ENCODE measurements around the gene RING1. TPM values are rescaled to one million over a fixed set of nuclear protein-coding genes. Genes with fewer than 3 reads are reported as not detected.

RING1 gene
- total RNA-seq, 6 experiments from 2014 or later: 43.4 to 55.1 (median 52.1) TPM

DNA sequence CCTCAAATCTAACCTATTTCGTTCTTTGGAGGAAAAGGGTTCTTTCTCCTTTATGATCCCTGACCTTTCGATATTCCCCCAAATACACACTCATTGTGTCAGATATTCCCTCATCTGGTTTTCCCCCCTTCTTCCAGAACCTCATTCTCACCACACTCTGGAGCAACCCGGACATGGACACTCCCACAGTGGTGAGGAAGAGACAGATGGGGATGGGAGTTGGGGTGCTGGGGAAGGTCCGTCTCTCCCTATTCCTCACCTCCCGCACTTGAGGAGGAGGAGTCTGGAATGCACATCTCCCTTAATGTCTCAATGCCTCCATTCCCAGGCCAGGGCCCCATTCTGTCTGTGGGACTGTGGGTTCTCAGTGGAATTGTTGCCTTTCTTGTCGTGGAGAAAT is 6.4 kb upstream of the RING1 start:
- Mint-ChIP-seq H3K4me3 (peak overlapping the region; percentile 100), H3K9me3 (no peaks in the 10 kb centered on the region), H3K36me3 (ENCODE audit: low read depth) (peaks cover 54% of the 10 kb centered on the region), H3K27me3 (ENCODE audit: insufficient read depth) (no peaks in the 10 kb centered on the region; the same call in 1 of the 2 replicates), H3K4me1 (ENCODE audit: low read depth) (peaks cover 76% of the 10 kb centered on the region), H3K27ac (peak overlapping the region; percentile 100)
- no peak for DNase-seq
- TF ChIP-seq, protein P1, sequence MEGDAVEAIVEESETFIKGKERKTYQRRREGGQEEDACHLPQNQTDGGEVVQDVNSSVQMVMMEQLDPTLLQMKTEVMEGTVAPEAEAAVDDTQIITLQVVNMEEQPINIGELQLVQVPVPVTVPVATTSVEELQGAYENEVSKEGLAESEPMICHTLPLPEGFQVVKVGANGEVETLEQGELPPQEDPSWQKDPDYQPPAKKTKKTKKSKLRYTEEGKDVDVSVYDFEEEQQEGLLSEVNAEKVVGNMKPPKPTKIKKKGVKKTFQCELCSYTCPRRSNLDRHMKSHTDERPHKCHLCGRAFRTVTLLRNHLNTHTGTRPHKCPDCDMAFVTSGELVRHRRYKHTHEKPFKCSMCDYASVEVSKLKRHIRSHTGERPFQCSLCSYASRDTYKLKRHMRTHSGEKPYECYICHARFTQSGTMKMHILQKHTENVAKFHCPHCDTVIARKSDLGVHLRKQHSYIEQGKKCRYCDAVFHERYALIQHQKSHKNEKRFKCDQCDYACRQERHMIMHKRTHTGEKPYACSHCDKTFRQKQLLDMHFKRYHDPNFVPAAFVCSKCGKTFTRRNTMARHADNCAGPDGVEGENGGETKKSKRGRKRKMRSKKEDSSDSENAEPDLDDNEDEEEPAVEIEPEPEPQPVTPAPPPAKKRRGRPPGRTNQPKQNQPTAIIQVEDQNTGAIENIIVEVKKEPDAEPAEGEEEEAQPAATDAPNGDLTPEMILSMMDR (IDR thresholded peaks at IDR 0.05): no peak

DNA sequence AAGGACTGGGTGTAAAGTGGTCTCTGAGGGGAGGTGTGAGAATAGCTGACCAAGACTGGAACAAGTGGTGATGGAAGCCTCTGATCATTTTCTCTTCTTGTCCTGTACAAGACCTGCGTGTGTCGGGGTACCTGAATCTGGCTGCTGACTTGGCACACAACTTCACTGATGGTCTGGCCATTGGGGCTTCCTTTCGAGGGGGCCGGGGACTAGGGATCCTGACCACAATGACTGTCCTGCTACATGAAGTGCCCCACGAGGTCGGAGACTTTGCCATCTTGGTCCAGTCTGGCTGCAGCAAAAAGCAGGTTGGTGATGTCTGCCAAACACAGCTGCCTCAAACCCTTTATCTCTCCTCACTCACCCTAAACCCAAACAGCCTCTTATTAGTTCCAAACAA is 5.5 kb upstream of the RING1 start:
- Mint-ChIP-seq H3K27ac (peak overlapping the region; percentile 100), H3K36me3 (ENCODE audit: low read depth) (peaks cover 48% of the 10 kb centered on the region), H3K9me3 (no peaks in the 10 kb centered on the region), H3K4me1 (ENCODE audit: low read depth) (peaks cover 69% of the 10 kb centered on the region), H3K4me3 (peak overlapping the region; percentile 100), H3K27me3 (ENCODE audit: insufficient read depth) (peaks cover 3% of the 10 kb centered on the region)
- TF ChIP-seq, protein P1 (IDR thresholded peaks at IDR 0.05): no peak
- DNase-seq: no peak

DNA sequence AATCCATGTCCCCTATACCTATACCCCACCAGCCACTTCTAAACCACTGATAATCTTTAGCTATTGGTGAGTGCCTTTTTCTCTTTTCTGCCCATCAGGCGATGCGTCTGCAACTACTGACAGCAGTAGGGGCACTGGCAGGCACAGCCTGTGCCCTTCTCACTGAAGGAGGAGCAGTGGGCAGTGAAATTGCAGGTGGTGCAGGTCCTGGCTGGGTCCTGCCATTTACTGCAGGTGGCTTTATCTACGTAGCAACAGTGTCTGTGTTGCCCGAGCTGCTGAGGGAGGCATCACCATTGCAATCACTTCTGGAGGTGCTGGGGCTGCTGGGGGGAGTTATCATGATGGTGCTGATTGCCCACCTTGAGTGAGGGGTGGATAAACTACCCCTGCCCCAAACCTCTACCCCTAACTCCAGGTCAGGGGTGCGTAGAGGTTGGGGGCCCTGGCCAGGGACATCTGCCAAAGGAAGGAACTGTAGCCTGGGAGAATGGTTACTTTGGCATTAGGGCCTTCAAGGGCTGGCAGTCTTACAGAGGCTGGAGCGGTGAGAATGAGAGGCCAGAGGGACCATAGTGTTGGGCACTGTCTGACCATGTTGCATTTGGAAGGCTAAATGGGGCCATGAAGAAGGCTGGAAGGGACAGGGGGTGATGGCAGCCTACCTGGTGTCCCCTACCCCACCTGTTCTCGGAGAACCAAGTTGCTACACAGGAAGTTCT is 4.7 kb upstream of the RING1 start:
- Mint-ChIP-seq H3K27ac (peak overlapping the region; percentile 100), H3K9me3 (no peaks in the 10 kb centered on the region), H3K27me3 (ENCODE audit: insufficient read depth) (peaks cover 5% of the 10 kb centered on the region), H3K4me3 (peak overlapping the region; percentile 100), H3K4me1 (ENCODE audit: low read depth) (peaks cover 62% of the 10 kb centered on the region), H3K36me3 (ENCODE audit: low read depth) (peaks cover 48% of the 10 kb centered on the region)
- DNase-seq: no peak
- TF ChIP-seq, protein P1 (IDR thresholded peaks at IDR 0.05): no peak

DNA sequence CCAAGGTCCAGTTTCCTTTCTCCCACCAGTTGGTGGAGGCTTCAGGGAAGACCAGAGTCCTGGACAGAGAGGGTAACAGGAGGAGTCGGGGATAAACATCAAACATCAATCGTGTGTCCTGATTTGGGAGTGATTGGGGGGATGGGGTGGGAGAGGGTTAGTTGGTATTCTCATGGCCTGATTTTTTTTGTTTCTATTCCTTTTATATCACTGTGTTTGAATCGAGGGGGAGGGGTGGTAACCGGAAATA is 4.2 kb upstream of the RING1 start:
- TF ChIP-seq, protein P1 (IDR thresholded peaks at IDR 0.05): no peak
- DNase-seq: no peak
- H3K4me3 Mint-ChIP-seq: peak overlapping the region; percentile 100
- H3K27ac Mint-ChIP-seq: peak overlapping the region; percentile 66
- H3K36me3 Mint-ChIP-seq (ENCODE audit: low read depth): peaks cover 47% of the 10 kb centered on the region
- H3K4me1 Mint-ChIP-seq (ENCODE audit: low read depth): peaks cover 62% of the 10 kb centered on the region
- H3K27me3 Mint-ChIP-seq (ENCODE audit: insufficient read depth): peaks cover 8% of the 10 kb centered on the region
- no peaks in the 10 kb centered on the region for H3K9me3 Mint-ChIP-seq

DNA sequence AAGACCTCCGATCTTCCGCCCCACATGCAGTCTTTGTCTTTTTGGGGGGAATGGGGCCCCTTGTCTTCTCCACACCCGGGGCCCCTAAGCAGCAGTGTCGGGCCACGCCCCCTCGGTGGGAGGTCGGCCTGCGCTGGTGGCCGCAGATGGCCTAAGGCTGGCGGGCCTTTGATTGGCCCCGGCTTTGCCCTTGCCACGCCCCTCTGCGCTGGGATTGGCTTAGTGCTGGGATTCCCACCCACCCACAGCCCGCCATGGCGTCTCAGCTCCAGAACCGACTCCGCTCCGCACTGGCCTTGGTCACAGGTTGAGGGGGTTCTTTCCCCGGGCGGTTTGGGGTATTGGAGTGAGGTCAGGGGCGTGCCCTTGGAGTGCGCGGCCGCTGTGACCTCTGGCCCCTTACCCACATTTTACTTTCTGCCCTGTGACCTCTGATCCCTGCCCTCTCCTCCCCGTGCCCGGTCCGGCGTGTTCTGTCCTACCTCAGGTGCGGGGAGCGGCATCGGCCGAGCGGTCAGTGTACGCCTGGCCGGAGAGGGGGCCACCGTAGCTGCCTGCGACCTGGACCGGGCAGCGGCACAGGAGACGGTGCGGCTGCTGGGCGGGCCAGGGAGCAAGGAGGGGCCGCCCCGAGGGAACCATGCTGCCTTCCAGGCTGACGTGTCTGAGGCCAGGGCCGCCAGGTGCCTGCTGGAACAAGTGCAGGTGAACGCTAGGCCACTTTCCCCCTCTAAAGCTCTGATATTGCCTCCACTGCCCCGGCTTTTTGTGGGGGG is 3.7 kb upstream of the RING1 start, which contains the start of gene HSD17B8:
TSS of gene HSD17B8 (plus strand) at position 241 of the 776 bp plus-strand sequence. CDS start at position 255, 14 bp downstream.
- H3K9me3 Mint-ChIP-seq: no peaks in the 10 kb centered on the region
- H3K4me3 Mint-ChIP-seq: peak within 1 kb of the TSS; percentile 100
- H3K27me3 Mint-ChIP-seq (ENCODE audit: insufficient read depth): peaks cover 8% of the 10 kb centered on the region
- peaks cover 63% of the 10 kb centered on the region for H3K4me1 Mint-ChIP-seq (ENCODE audit: low read depth)
- peak; percentile 77 for DNase-seq
- TF ChIP-seq, protein P1 (IDR thresholded peaks at IDR 0.05): no peak
- peaks cover 52% of the 10 kb centered on the region for H3K36me3 Mint-ChIP-seq (ENCODE audit: low read depth)
- H3K27ac Mint-ChIP-seq: peak within 1 kb of the TSS; percentile 97
